NCI-H1092 treated with DMSO at 0.1 percent for 48 hours (cell line): ENCODE results near the gene BCR.
"Not testable (repeated sequence)": the region's sequence is repeated elsewhere in the genome, so short reads cannot be mapped to it uniquely, and the experiment has no call there.

Source experiments
- DNase-seq: peaks from one replicate; lab custom pipeline; 2025; lab: John Stamatoyannopoulos, UW

The BCR gene

GRCh38 chr22:23289851-23290724 is 109.8 kb downstream of the BCR start:
- peak; percentile 15 for DNase-seq

- DNase-seq = no peak
Measured at GRCh38 chr22:23291806-23292452, 111.6 kb downstream of the BCR start.

GRCh38 chr22:23292453-23293350 is 112.4 kb downstream of the BCR start:
- DNase-seq = no peak

GRCh38 chr22:23293720-23294119 is 113.4 kb downstream of the BCR start:
- no peak for DNase-seq

GRCh38 chr22:23294221-23294620 is 113.9 kb downstream of the BCR start:
- no peak for DNase-seq

- no peak for DNase-seq
Measured at GRCh38 chr22:23300476-23300875, 120.2 kb downstream of the BCR start.

GRCh38 chr22:23301591-23301990 is 121.3 kb downstream of the BCR start:
- no peak for DNase-seq

GRCh38 chr22:23302171-23303002 is 122.1 kb downstream of the BCR start:
- DNase-seq = no peak

- DNase-seq = no peak
Measured at GRCh38 chr22:23305321-23305910, 125.1 kb downstream of the BCR start.

GRCh38 chr22:23305922-23306374 is 125.6 kb downstream of the BCR start:
- DNase-seq = peak; percentile 18

GRCh38 chr22:23306438-23306921 is 126.2 kb downstream of the BCR start:
- no peak for DNase-seq

GRCh38 chr22:23306926-23307325 is 126.6 kb downstream of the BCR start:
- DNase-seq = no peak

GRCh38 chr22:23307511-23307910 is 127.2 kb downstream of the BCR start:
- DNase-seq = not testable (repeated sequence)

- not testable (repeated sequence) for DNase-seq
Measured at GRCh38 chr22:23309261-23309660, 129.0 kb downstream of the BCR start.

- not testable (repeated sequence) for DNase-seq
Measured at GRCh38 chr22:23310443-23311097, 130.3 kb downstream of the BCR start.

- not testable (repeated sequence) for DNase-seq
Measured at GRCh38 chr22:23311635-23312420, 131.5 kb downstream of the BCR start.

- no peak for DNase-seq
Measured at GRCh38 chr22:23313791-23314567, 133.7 kb downstream of the BCR start.

GRCh38 chr22:23315341-23315917 is 135.1 kb downstream of the BCR start:
- DNase-seq = peak; percentile 26
